Astrocyte of the cerebellum (primary cell): ENCODE results near the gene CYTH4.

Source experiments
- DNase-seq: peaks from one replicate; pipeline ENCODE4 v3.0.0-alpha.2; 2011; ENCODE audit warnings: low read depth
- H3K4me3 ChIP-seq: 2 replicates; pipeline ENCODE4 v1.5.1; 2011; ENCODE audit warnings: mild to moderate bottlenecking, low read depth, low read length, moderate library complexity
- in situ Hi-C: cut with HindIII; loops from 2 replicates; pipeline ENCODE4 v1.10.0; 2017; ENCODE audit warnings: low sequenced_read_pairs
- TF ChIP-seq, protein P1 (sequence below): IDR thresholded peaks from 2 replicates; pipeline ENCODE4 v1.5.1; 2012; ENCODE audit warnings: low read length, low read depth, moderate library complexity, mild to moderate bottlenecking; ENCODE audit errors: missing control alignments

Gene CYTH4

GRCh38 chr22:37258753-37259401, 23.4 kb upstream of the CYTH4 start:
- in situ Hi-C loops, result no loop called here
- H3K4me3 ChIP-seq, result no peak overlapping the region
- DNase-seq, result no peak
- TF ChIP-seq, protein P1, sequence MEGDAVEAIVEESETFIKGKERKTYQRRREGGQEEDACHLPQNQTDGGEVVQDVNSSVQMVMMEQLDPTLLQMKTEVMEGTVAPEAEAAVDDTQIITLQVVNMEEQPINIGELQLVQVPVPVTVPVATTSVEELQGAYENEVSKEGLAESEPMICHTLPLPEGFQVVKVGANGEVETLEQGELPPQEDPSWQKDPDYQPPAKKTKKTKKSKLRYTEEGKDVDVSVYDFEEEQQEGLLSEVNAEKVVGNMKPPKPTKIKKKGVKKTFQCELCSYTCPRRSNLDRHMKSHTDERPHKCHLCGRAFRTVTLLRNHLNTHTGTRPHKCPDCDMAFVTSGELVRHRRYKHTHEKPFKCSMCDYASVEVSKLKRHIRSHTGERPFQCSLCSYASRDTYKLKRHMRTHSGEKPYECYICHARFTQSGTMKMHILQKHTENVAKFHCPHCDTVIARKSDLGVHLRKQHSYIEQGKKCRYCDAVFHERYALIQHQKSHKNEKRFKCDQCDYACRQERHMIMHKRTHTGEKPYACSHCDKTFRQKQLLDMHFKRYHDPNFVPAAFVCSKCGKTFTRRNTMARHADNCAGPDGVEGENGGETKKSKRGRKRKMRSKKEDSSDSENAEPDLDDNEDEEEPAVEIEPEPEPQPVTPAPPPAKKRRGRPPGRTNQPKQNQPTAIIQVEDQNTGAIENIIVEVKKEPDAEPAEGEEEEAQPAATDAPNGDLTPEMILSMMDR, result no peak

DNA sequence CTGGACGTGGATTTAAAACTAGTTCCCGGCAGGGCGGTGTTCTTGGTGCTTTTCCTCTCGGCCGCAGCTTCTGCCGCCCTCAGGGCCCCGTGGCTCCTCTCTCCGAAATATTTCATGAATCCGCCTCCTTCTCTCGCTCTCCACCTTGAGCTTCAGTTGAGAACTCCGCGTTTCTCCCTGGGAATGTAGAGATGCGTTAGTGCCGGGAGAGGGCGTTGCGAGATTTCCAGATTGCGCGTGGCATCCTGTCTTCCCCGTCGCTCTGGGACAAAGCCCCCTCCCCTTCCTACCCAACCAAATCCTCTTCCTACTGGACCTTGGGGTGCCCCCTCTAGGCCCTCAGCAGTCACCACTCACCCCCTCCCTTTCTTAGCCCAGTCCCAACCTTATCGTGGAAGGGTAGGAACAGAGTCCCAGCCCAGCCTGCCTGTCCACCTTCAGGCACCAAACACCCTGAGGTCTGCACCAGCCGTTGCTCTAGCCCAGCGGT, 22.7 kb upstream of the CYTH4 start:
- H3K4me3 ChIP-seq, result no peak overlapping the region

DNA sequence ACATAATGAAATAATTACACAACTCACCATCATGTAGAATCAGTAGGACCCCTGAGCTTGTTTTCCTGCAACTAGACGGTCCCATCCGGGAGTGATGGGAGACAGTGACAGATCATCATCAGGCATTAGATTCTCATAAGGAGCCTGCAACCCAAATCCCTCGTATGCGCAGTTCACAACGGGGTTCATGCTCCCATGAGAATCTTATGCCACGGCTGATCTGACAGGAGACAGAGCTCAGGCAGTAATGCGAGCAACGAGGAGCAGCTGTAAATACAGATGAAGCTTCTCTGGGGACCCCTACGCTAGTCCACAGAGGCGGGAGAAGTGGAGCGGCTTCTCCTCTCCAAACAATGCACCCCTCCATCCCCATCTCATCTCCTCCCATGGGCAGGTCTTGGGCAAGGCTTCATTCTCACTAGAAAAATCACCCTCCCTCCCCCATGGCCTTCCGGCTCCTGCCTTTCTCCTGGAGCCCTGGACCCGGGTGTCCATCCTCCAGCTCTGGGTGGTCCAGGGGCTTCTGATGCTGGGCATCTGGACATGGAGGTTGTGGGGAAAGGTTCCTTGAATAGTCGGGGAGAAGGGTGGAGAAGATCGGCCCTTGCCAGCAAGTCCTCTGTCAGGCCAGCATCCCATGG, 22.0 kb upstream of the CYTH4 start:
- in situ Hi-C loops, result loop anchor here (5.0 kb wide), 1 partner anchor 83 kb away; no protein-coding TSS in a partner anchor
- no peak for DNase-seq
- TF ChIP-seq, protein P1, result no peak
- H3K4me3 ChIP-seq, result no peak overlapping the region

More for the DNA sequence above, 22.7 kb upstream of the CYTH4 start:
- in situ Hi-C loops, result loop anchor here (5.0 kb wide), 1 partner anchor 82 kb away; no protein-coding TSS in a partner anchor
- no peak for DNase-seq
- TF ChIP-seq, protein P1, result peak; percentile 76

DNA sequence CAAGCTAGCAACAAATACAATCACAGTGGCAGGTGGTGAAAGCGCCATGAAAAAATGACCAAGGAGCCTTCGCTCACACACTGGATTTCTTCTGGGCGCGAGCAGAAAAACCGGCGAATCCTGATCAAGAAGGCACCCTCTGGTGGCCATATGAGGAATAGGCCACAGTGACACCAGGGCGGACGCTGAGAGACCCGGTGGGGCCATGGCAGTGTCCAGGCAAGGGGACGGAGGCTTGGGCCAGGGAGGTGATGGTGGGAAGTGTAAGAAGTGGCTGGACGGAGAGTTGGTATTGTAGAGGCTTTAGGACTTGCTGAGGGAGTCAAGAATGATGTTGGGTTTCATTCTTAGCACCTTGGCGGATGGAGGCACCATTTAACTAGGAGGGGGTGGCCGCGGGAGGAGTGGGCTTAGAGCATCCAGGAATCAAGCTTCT, 21.4 kb upstream of the CYTH4 start:
- H3K4me3 ChIP-seq, result no peak overlapping the region
- TF ChIP-seq, protein P1, result peak; percentile 97
- DNase-seq, result no peak
- in situ Hi-C loops, result loop anchor here (5.0 kb wide), 1 partner anchor 84 kb away; no protein-coding TSS in a partner anchor

GRCh38 chr22:37262346-37262745, 20.0 kb upstream of the CYTH4 start:
- TF ChIP-seq, protein P1, result no peak
- in situ Hi-C loops, result loop anchor here (5.0 kb wide), 1 partner anchor 85 kb away; no protein-coding TSS in a partner anchor
- DNase-seq, result no peak
- no peak overlapping the region for H3K4me3 ChIP-seq

- H3K4me3 ChIP-seq, result no peak overlapping the region
- in situ Hi-C loops, result loop anchor here (5.0 kb wide), 1 partner anchor 87 kb away; no protein-coding TSS in a partner anchor
- DNase-seq, result no peak
- TF ChIP-seq, protein P1, result no peak
These were observed 18.1 kb upstream of the CYTH4 start for GRCh38 chr22:37263966-37264887.
